Activated naive CD4-positive, alpha-beta T cell treated with anti-CD3 and anti-CD28 coated beads, Interleukin-2, amount 10 ng/mL, durations not matched to agents 7 days and 5 days (primary cell): ENCODE results near the gene MMADHC.

Experiments
- CTCF ChIA-PET: fragments of 350-600 bp; sonication (Branson Sonifier 250); formaldehyde crosslinking; loops from one replicate; lab custom pipeline; 2021; ENCODE audit warnings: antibody characterized with exemption; lab: Charles Lee
- DNase-seq: peaks from one replicate; pipeline ENCODE4 v3.0.0-alpha.2; 2020
- H3K27ac Mint-ChIP-seq: one replicate; pipeline ENCODE4 v1.8.0; 2021; ENCODE audit warnings: mild to moderate bottlenecking, moderate library complexity, mixed read lengths
- H3K27me3 Mint-ChIP-seq: one replicate; pipeline ENCODE4 v1.8.0; 2021; ENCODE audit warnings: mild to moderate bottlenecking, mixed read lengths
- H3K36me3 Mint-ChIP-seq: one replicate; pipeline ENCODE4 v1.8.0; 2021; ENCODE audit warnings: mixed read lengths
- H3K4me1 Mint-ChIP-seq: one replicate; pipeline ENCODE4 v1.8.0; 2021; ENCODE audit warnings: mixed read lengths
- H3K4me3 Mint-ChIP-seq: one replicate; pipeline ENCODE4 v1.8.0; 2021; ENCODE audit warnings: mild to moderate bottlenecking, moderate library complexity, mixed read lengths
- H3K9me3 Mint-ChIP-seq: one replicate; pipeline ENCODE4 v1.8.0; 2021; ENCODE audit warnings: mixed read lengths

MMADHC gene

GRCh38 chr2:149559341-149560068, 28.1 kb downstream of the MMADHC start:
- no peak for DNase-seq
- Mint-ChIP-seq H3K36me3 (no peaks in the 10 kb centered on the region), H3K4me1 (no peaks in the 10 kb centered on the region), H3K27me3 (peaks cover 14% of the 10 kb centered on the region), H3K9me3 (no peaks in the 10 kb centered on the region), H3K27ac (no peak overlapping the region), H3K4me3 (no peak overlapping the region)
- CTCF ChIA-PET, result interaction anchor here (2.6 to 3.7 kb wide), 2 partner anchors 542 to 545 kb away, joined by 9 to 42 read pairs; no protein-coding TSS in a partner anchor

- CTCF ChIA-PET, result no interaction called here
- DNase-seq, result no peak
- Mint-ChIP-seq H3K27me3 (peaks cover 19% of the 10 kb centered on the region), H3K36me3 (no peaks in the 10 kb centered on the region), H3K4me3 (no peak overlapping the region), H3K27ac (no peak overlapping the region), H3K4me1 (no peaks in the 10 kb centered on the region), H3K9me3 (no peaks in the 10 kb centered on the region)
These were observed 31.1 kb downstream of the MMADHC start for GRCh38 chr2:149556452-149556851.

- DNase-seq, result no peak
- H3K36me3 Mint-ChIP-seq, result no peaks in the 10 kb centered on the region
- H3K4me1 Mint-ChIP-seq, result no peaks in the 10 kb centered on the region
- no peak overlapping the region for H3K27ac Mint-ChIP-seq
- H3K9me3 Mint-ChIP-seq, result no peaks in the 10 kb centered on the region
- no peak overlapping the region for H3K4me3 Mint-ChIP-seq
- CTCF ChIA-PET, result interaction anchor here (1.6 kb wide), 1 partner anchor 8 kb away, joined by 5 read pairs; no protein-coding TSS in a partner anchor
- peaks cover 5% of the 10 kb centered on the region for H3K27me3 Mint-ChIP-seq
These were observed 34.7 kb downstream of the MMADHC start for GRCh38 chr2:149552830-149553229.

- Mint-ChIP-seq H3K27me3 (peaks cover 5% of the 10 kb centered on the region), H3K4me3 (no peak overlapping the region), H3K27ac (no peak overlapping the region), H3K4me1 (no peaks in the 10 kb centered on the region), H3K36me3 (no peaks in the 10 kb centered on the region), H3K9me3 (no peaks in the 10 kb centered on the region)
- no peak for DNase-seq
- CTCF ChIA-PET, result interaction anchor here (1.6 kb wide), 1 partner anchor 9 kb away, joined by 5 read pairs; no protein-coding TSS in a partner anchor
These were observed 35.3 kb downstream of the MMADHC start for GRCh38 chr2:149552226-149552625.

- Mint-ChIP-seq H3K4me1 (peaks cover 7% of the 10 kb centered on the region), H3K36me3 (no peaks in the 10 kb centered on the region), H3K4me3 (no peak overlapping the region), H3K9me3 (no peaks in the 10 kb centered on the region), H3K27ac (no peak overlapping the region), H3K27me3 (peaks cover 5% of the 10 kb centered on the region)
- CTCF ChIA-PET, result no interaction called here
- DNase-seq, result no peak
These were observed 42.9 kb downstream of the MMADHC start for GRCh38 chr2:149544692-149545091.

- CTCF ChIA-PET, result no interaction called here
- Mint-ChIP-seq H3K4me3 (no peak overlapping the region), H3K27ac (no peak overlapping the region), H3K36me3 (no peaks in the 10 kb centered on the region), H3K4me1 (peaks cover 7% of the 10 kb centered on the region), H3K9me3 (no peaks in the 10 kb centered on the region), H3K27me3 (peaks cover 5% of the 10 kb centered on the region)
- no peak for DNase-seq
These were observed 43.7 kb downstream of the MMADHC start for GRCh38 chr2:149543845-149544244.

GRCh38 chr2:149540138-149540537, 47.4 kb downstream of the MMADHC start:
- CTCF ChIA-PET, result no interaction called here
- H3K4me1 Mint-ChIP-seq, result peaks cover 23% of the 10 kb centered on the region
- H3K27ac Mint-ChIP-seq, result no peak overlapping the region
- H3K9me3 Mint-ChIP-seq, result no peaks in the 10 kb centered on the region
- no peaks in the 10 kb centered on the region for H3K36me3 Mint-ChIP-seq
- no peak overlapping the region for H3K4me3 Mint-ChIP-seq
- H3K27me3 Mint-ChIP-seq, result peaks cover 5% of the 10 kb centered on the region
- DNase-seq, result no peak

GRCh38 chr2:149538138-149538833, 49.3 kb downstream of the MMADHC start:
- no peaks in the 10 kb centered on the region for H3K9me3 Mint-ChIP-seq
- H3K36me3 Mint-ChIP-seq, result no peaks in the 10 kb centered on the region
- H3K27me3 Mint-ChIP-seq, result peaks cover 5% of the 10 kb centered on the region
- CTCF ChIA-PET, result interaction anchor here (0.7 kb wide), 1 partner anchor 522 kb away, joined by 3 read pairs; no protein-coding TSS in a partner anchor
- H3K27ac Mint-ChIP-seq, result no peak overlapping the region
- no peak overlapping the region for H3K4me3 Mint-ChIP-seq
- peaks cover 16% of the 10 kb centered on the region for H3K4me1 Mint-ChIP-seq
- no peak for DNase-seq

GRCh38 chr2:149537092-149537726, 50.4 kb downstream of the MMADHC start:
- H3K4me3 Mint-ChIP-seq, result no peak overlapping the region
- H3K9me3 Mint-ChIP-seq, result no peaks in the 10 kb centered on the region
- no peaks in the 10 kb centered on the region for H3K36me3 Mint-ChIP-seq
- no peak for DNase-seq
- H3K27ac Mint-ChIP-seq, result no peak overlapping the region
- peaks cover 16% of the 10 kb centered on the region for H3K4me1 Mint-ChIP-seq
- CTCF ChIA-PET, result interaction anchor here (1.4 kb wide), 1 partner anchor 24 kb away, joined by 4 read pairs; no protein-coding TSS in a partner anchor
- peaks cover 5% of the 10 kb centered on the region for H3K27me3 Mint-ChIP-seq

- Mint-ChIP-seq H3K9me3 (no peaks in the 10 kb centered on the region), H3K27me3 (peaks cover 1% of the 10 kb centered on the region)
- CTCF ChIA-PET, result interaction anchor here (1.4 kb wide), 1 partner anchor 25 kb away, joined by 4 read pairs; no protein-coding TSS in a partner anchor
These were observed 50.9 kb downstream of the MMADHC start for GRCh38 chr2:149536649-149537048.

GRCh38 chr2:149534674-149535073, 52.9 kb downstream of the MMADHC start:
- no peaks in the 10 kb centered on the region for H3K27me3 Mint-ChIP-seq
- no peak overlapping the region for H3K4me3 Mint-ChIP-seq
- no peak for DNase-seq
- no peaks in the 10 kb centered on the region for H3K36me3 Mint-ChIP-seq
- no peak overlapping the region for H3K27ac Mint-ChIP-seq
- CTCF ChIA-PET, result no interaction called here
- H3K4me1 Mint-ChIP-seq, result peaks cover 16% of the 10 kb centered on the region
- no peaks in the 10 kb centered on the region for H3K9me3 Mint-ChIP-seq

More at GRCh38 chr2:149536649-149537048, 50.9 kb downstream of the MMADHC start:
- H3K4me1 Mint-ChIP-seq, result peaks cover 16% of the 10 kb centered on the region
- no peak for DNase-seq
- no peaks in the 10 kb centered on the region for H3K36me3 Mint-ChIP-seq
- no peak overlapping the region for H3K4me3 Mint-ChIP-seq
- H3K27ac Mint-ChIP-seq, result no peak overlapping the region

GRCh38 chr2:149528983-149529382, 58.6 kb downstream of the MMADHC start:
- Mint-ChIP-seq H3K36me3 (no peaks in the 10 kb centered on the region), H3K27me3 (peaks cover 10% of the 10 kb centered on the region), H3K4me1 (no peaks in the 10 kb centered on the region), H3K9me3 (peaks cover 3% of the 10 kb centered on the region), H3K27ac (no peak overlapping the region), H3K4me3 (no peak overlapping the region)
- DNase-seq, result no peak
- CTCF ChIA-PET, result no interaction called here

GRCh38 chr2:149527998-149528755, 59.4 kb downstream of the MMADHC start:
- no peak overlapping the region for H3K4me3 Mint-ChIP-seq
- no peak overlapping the region for H3K27ac Mint-ChIP-seq
- no peak for DNase-seq
- peaks cover 3% of the 10 kb centered on the region for H3K9me3 Mint-ChIP-seq
- no peaks in the 10 kb centered on the region for H3K36me3 Mint-ChIP-seq
- CTCF ChIA-PET, result interaction anchor here (0.6 to 1.1 kb wide), 2 partner anchors 19 to 52 kb away, joined by 3 read pairs; no protein-coding TSS in a partner anchor
- H3K4me1 Mint-ChIP-seq, result no peaks in the 10 kb centered on the region
- peaks cover 10% of the 10 kb centered on the region for H3K27me3 Mint-ChIP-seq
